Uterus (tissue), 2 donors: Measurements from ENCODE around the gene SLC16A9.

Experiments used
- POLR2A ChIP-seq, 2 donors: fragments of 450-650 bp; IDR thresholded peaks; one replicate each; pipeline ENCODE4 v1.6.1; 2016; ENCODE audit warnings: antibody characterized with exemption in 2 of 2, mild to moderate bottlenecking in 1 of 2, moderate library complexity in 1 of 2
- TF ChIP-seq, protein P1 (sequence below), 4 experiments: fragments of 200-600 bp in 2 of 4; fragments of 450-650 bp in 2 of 4; sonication (generic) in 2 of 4; IDR thresholded peaks; one replicate each; pipeline ENCODE4 v1.5.1; 2016 to 2019; ENCODE audit warnings: antibody characterized with exemption in 4 of 4, mild to moderate bottlenecking in 2 of 4, moderate library complexity in 1 of 4

DNA sequence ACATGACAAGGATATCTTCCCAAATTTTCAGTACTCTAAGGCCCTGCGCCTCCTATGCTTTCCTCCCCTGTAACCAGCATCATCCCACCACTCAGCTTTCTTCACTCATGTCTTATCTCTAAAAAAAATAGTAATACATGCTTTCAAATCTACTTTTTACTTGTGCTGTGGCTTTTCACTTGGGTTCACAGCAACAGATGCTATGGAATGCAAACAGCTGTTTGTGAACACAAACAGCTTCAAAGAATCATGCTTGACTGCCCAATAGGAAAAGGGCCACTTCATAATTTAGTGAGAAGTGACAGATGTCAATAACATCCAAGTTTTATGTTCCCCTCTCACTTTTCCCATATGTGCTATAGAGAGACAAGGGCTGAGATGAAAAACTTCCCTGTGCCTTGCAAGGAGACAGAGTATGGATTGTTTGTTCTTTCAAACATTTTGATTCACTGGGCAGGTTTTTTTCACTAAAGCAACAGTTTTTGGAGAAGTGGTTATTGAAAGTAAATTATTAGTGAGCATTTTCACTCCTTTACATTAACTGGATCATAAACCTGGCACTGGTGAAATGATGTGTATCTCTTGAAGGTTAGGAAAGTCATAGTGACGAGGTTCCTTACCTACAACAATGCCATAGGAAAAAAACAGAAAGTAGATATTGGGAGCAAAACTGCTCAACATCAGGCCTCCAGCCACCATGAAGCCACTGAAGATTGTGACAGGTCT lies 37.3 kb downstream of the SLC16A9 start:
- TF ChIP-seq, protein P1, sequence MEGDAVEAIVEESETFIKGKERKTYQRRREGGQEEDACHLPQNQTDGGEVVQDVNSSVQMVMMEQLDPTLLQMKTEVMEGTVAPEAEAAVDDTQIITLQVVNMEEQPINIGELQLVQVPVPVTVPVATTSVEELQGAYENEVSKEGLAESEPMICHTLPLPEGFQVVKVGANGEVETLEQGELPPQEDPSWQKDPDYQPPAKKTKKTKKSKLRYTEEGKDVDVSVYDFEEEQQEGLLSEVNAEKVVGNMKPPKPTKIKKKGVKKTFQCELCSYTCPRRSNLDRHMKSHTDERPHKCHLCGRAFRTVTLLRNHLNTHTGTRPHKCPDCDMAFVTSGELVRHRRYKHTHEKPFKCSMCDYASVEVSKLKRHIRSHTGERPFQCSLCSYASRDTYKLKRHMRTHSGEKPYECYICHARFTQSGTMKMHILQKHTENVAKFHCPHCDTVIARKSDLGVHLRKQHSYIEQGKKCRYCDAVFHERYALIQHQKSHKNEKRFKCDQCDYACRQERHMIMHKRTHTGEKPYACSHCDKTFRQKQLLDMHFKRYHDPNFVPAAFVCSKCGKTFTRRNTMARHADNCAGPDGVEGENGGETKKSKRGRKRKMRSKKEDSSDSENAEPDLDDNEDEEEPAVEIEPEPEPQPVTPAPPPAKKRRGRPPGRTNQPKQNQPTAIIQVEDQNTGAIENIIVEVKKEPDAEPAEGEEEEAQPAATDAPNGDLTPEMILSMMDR (IDR thresholded peaks at IDR 0.05): no peak
- TF ChIP-seq POLR2A (IDR thresholded peaks at IDR 0.05): no peak
